ENCODE data around the gene OPHN1. TPM values are rescaled to one million over a fixed set of nuclear protein-coding genes. Genes with fewer than 3 reads are reported as not detected.

The OPHN1 gene
- total RNA-seq, 1 experiment from 2014 or later = 3.3 TPM

DNA sequence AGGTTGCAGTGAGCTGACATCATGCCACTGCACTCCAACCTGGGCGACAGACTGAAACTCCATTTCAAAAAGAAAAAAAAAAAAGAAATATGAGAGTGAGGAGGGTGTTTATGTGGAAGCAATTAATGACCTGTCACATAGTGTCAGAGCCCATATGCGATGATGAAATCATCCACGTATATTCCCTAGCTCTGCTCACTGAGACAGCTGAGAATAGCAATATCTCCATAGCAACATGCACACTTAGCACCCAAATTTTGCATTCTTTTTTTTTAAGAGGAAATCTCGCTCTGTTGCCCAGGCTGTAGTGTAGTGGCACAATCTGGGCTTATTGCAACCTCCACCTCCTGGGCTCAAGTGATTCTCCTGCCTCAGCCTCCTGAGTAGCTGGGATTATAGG lies 31.5 kb upstream of the OPHN1 start:
- BruUV-seq (replicated peaks) = no TSS peak
- TF ChIP-seq, protein P1, sequence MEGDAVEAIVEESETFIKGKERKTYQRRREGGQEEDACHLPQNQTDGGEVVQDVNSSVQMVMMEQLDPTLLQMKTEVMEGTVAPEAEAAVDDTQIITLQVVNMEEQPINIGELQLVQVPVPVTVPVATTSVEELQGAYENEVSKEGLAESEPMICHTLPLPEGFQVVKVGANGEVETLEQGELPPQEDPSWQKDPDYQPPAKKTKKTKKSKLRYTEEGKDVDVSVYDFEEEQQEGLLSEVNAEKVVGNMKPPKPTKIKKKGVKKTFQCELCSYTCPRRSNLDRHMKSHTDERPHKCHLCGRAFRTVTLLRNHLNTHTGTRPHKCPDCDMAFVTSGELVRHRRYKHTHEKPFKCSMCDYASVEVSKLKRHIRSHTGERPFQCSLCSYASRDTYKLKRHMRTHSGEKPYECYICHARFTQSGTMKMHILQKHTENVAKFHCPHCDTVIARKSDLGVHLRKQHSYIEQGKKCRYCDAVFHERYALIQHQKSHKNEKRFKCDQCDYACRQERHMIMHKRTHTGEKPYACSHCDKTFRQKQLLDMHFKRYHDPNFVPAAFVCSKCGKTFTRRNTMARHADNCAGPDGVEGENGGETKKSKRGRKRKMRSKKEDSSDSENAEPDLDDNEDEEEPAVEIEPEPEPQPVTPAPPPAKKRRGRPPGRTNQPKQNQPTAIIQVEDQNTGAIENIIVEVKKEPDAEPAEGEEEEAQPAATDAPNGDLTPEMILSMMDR (conservative IDR thresholded peaks at IDR 0.05; ENCODE audit: low read depth, low read length) = no peak
- TF ChIP-seq EZH2 (IDR thresholded peaks at IDR 0.05; ENCODE audit: borderline replicate concordance, low read depth, low read length, poor library complexity, severe bottlenecking) = no peak
- Histone ChIP-seq H3K4me1 (ENCODE audit: insufficient read depth, low read length, poor library complexity, severe bottlenecking) (no peaks in the 10 kb centered on the region), H3K9me3 (ENCODE audit: low read depth, low read length, poor library complexity, severe bottlenecking) (no peaks in the 10 kb centered on the region), H3K27me3 (replicated peaks; ENCODE audit: insufficient read depth, low read depth, low read length, poor library complexity) (no peaks in the 10 kb centered on the region), H3K36me3 (ENCODE audit: insufficient read depth, low read length, poor library complexity, severe bottlenecking) (no peaks in the 10 kb centered on the region), H3K4me3 (ENCODE audit: low read depth, low read length, poor library complexity, severe bottlenecking) (no peak overlapping the region), H3K27ac (ENCODE audit: low read depth, low read length, poor library complexity, severe bottlenecking) (no peak overlapping the region)
- intact Hi-C loops (cut with micrococcal nuclease; ENCODE audit: unreplicated experiment) = no loop called here
- POLR2A ChIA-PET (ENCODE audit: low non-redundant PET) = no interaction called here
- no peak for DNase-seq (ENCODE audit: low spot score)
- CTCF ChIA-PET = interaction anchor here (2.6 kb wide), 1 partner anchor 268 kb away, joined by 9 read pairs; no protein-coding TSS in a partner anchor

DNA sequence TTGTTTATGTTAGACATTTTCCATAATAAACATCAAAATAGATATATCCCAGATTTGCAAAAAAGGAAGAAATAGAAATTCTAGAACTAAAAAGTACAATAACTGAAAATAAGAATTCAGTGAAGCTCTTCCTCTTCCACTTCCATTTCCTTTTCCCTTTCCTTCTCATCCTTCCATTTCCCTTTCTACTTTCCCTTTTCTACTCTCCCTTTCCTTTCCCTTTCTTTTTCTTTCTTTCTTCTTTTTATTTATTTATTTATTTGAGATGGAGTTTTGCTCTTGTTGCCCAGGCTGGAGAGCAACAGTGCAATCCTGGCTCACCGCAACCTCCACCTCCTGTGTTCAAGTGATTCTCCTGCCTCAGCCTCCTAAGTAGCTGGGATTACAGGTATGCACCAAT lies 30.6 kb upstream of the OPHN1 start:
- CTCF ChIA-PET = interaction anchor here (2.6 kb wide), 1 partner anchor 267 kb away, joined by 9 read pairs; no protein-coding TSS in a partner anchor
- intact Hi-C loops (cut with micrococcal nuclease; ENCODE audit: unreplicated experiment) = no loop called here
- POLR2A ChIA-PET (ENCODE audit: low non-redundant PET) = no interaction called here

DNA sequence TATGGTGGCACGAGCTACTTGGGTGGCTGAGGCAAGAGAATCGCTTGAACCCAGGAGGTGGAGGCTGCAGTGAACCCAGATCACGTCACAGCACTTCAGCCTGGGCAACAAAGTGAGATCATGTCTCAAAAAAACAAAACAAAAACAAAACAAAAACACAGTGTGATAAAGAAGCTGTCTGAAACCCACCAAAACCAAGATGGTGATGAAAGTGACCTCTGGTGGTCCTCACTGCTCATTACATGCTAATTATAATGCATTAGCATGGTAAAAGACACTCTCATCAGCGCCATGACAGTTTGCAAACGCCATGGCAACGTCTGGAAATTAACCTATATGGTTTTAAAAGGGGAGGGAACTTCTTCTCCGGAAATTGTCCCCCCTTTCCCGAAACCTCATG lies 29.4 kb upstream of the OPHN1 start:
- BruUV-seq (replicated peaks) = no TSS peak

More for the DNA sequence above, 30.6 kb upstream of the OPHN1 start:
- H3K4me1 ChIP-seq (ENCODE audit: insufficient read depth, low read length, poor library complexity, severe bottlenecking) = no peaks in the 10 kb centered on the region
- H3K27me3 ChIP-seq (replicated peaks; ENCODE audit: insufficient read depth, low read depth, low read length, poor library complexity) = no peaks in the 10 kb centered on the region
- no peak overlapping the region for H3K4me3 ChIP-seq (ENCODE audit: low read depth, low read length, poor library complexity, severe bottlenecking)
- no peak for DNase-seq (ENCODE audit: low spot score)
- no peak for TF ChIP-seq EZH2 (IDR thresholded peaks at IDR 0.05; ENCODE audit: borderline replicate concordance, low read depth, low read length, poor library complexity, severe bottlenecking)
- TF ChIP-seq, protein P1 (conservative IDR thresholded peaks at IDR 0.05; ENCODE audit: low read depth, low read length) = no peak
- no peak overlapping the region for H3K27ac ChIP-seq (ENCODE audit: low read depth, low read length, poor library complexity, severe bottlenecking)
- no peaks in the 10 kb centered on the region for H3K36me3 ChIP-seq (ENCODE audit: insufficient read depth, low read length, poor library complexity, severe bottlenecking)
- no peaks in the 10 kb centered on the region for H3K9me3 ChIP-seq (ENCODE audit: low read depth, low read length, poor library complexity, severe bottlenecking)
- BruUV-seq (replicated peaks) = no TSS peak

More for the DNA sequence above, 29.4 kb upstream of the OPHN1 start:
- DNase-seq (ENCODE audit: low spot score) = peak; percentile 72
- ChIA-PET CTCF (interaction anchor here (0.6 to 2.6 kb wide), 2 partner anchors 40 to 266 kb away, joined by 5 to 9 read pairs; no protein-coding TSS in a partner anchor), POLR2A (ENCODE audit: low non-redundant PET) (no interaction called here)
- H3K9me3 ChIP-seq (ENCODE audit: low read depth, low read length, poor library complexity, severe bottlenecking) = no peaks in the 10 kb centered on the region
- H3K36me3 ChIP-seq (ENCODE audit: insufficient read depth, low read length, poor library complexity, severe bottlenecking) = no peaks in the 10 kb centered on the region
- no peaks in the 10 kb centered on the region for H3K4me1 ChIP-seq (ENCODE audit: insufficient read depth, low read length, poor library complexity, severe bottlenecking)
- H3K4me3 ChIP-seq (ENCODE audit: low read depth, low read length, poor library complexity, severe bottlenecking) = no peak overlapping the region
- TF ChIP-seq, protein P1 (conservative IDR thresholded peaks at IDR 0.05; ENCODE audit: low read depth, low read length) = peak; percentile 67
- TF ChIP-seq EZH2 (IDR thresholded peaks at IDR 0.05; ENCODE audit: borderline replicate concordance, low read depth, low read length, poor library complexity, severe bottlenecking) = no peak
- no peaks in the 10 kb centered on the region for H3K27me3 ChIP-seq (replicated peaks; ENCODE audit: insufficient read depth, low read depth, low read length, poor library complexity)
- intact Hi-C loops (cut with micrococcal nuclease; ENCODE audit: unreplicated experiment) = loop anchor here (1.0 kb wide), 1 partner anchor 265 kb away; no protein-coding TSS in a partner anchor
- no peak overlapping the region for H3K27ac ChIP-seq (ENCODE audit: low read depth, low read length, poor library complexity, severe bottlenecking)

Measured in A673 (cell line).